Astrocyte (in vitro differentiated cells and primary cell): Measurements from ENCODE around the gene B3GALT6.

ENCODE experiments used
- CTCF ChIP-seq: IDR thresholded peaks from 2 replicates; pipeline ENCODE4 v1.5.1; 2011; ENCODE audit warnings: low read depth, mild to moderate bottlenecking, inconsistent platforms, low read length, moderate library complexity; ENCODE audit not compliant: insufficient read depth
- EZH2 ChIP-seq: IDR thresholded peaks from 2 replicates; pipeline ENCODE4 v1.6.1; 2012; ENCODE audit warnings: mild to moderate bottlenecking, low read length, inconsistent platforms; ENCODE audit not compliant: insufficient read depth

- TF ChIP-seq CTCF (no peak), EZH2 (no peak)
These were observed 7.2 kb downstream of the B3GALT6 start for GRCh38 chr1:1239227-1239613.
